CD4-positive, alpha-beta T cell (primary cell): ENCODE results near the gene BLTP3B. TPM values are rescaled to one million over a fixed set of nuclear protein-coding genes. Genes with fewer than 3 reads are reported as not detected.
A peak's percentile ranks its signal among the peaks of the same experiment; 100 is the strongest.

Source experiments
- ATAC-seq: fragments of 200-7000 bp; cut with Tn5 transposase; one replicate; pipeline ENCODE4 v1.10.0; 2022; ENCODE audit warnings: mild to moderate bottlenecking; ENCODE audit not compliant: poor library complexity
- CTCF ChIA-PET: fragments of 350-600 bp; sonication (Branson Sonifier 250); formaldehyde crosslinking; loops from one replicate; lab custom pipeline; 2021; ENCODE audit warnings: antibody characterized with exemption, inconsistent platforms; lab: Charles Lee
- POLR2A ChIA-PET: fragments of 350-600 bp; sonication (Branson Sonifier 250); formaldehyde crosslinking; loops from one replicate; lab custom pipeline; 2021; ENCODE audit warnings: antibody characterized with exemption, inconsistent platforms; lab: Charles Lee
- DNase-seq, 14 experiments: peaks; one replicate each; pipeline ENCODE4 v3.0.0-alpha.2; 2013 to 2020; ENCODE audit warnings: mixed read lengths in 2 of 14
- H3K27ac ChIP-seq, 2 donors: one replicate each; pipeline versions ENCODE4 v1.5.1 to v1.7.0; 2013; ENCODE audit warnings: low read length in 2 of 2, low read depth in 1 of 2, mild to moderate bottlenecking in 1 of 2
- H3K27me3 ChIP-seq, 2 experiments: 1 replicate in 1 of 2; 2 replicates in 1 of 2; pipeline versions ENCODE4 v1.6.1 to v1.7.0; 2013; ENCODE audit warnings: low read length in 2 of 2, control low read depth in 1 of 2, mild to moderate bottlenecking in 1 of 2, moderate library complexity in 1 of 2; ENCODE audit not compliant: insufficient read depth in 2 of 2, control insufficient read depth in 1 of 2
- H3K36me3 ChIP-seq: one replicate; pipeline ENCODE4 v1.6.1; 2013; ENCODE audit warnings: low read length, control low read depth; ENCODE audit not compliant: insufficient read depth
- H3K4me1 ChIP-seq: one replicate; pipeline ENCODE4 v1.6.1; 2013; ENCODE audit warnings: low read length, control low read depth; ENCODE audit not compliant: insufficient read depth
- H3K4me3 ChIP-seq: one replicate; pipeline ENCODE4 v1.5.1; 2013; ENCODE audit warnings: mild to moderate bottlenecking, low read length, moderate library complexity
- H3K9me3 ChIP-seq, 2 experiments: 1 replicate in 1 of 2; 2 replicates in 1 of 2; pipeline versions ENCODE4 v1.6.1 to v1.7.0; 2013; ENCODE audit warnings: low read length in 2 of 2, mild to moderate bottlenecking in 2 of 2, control low read depth in 1 of 2, moderate library complexity in 1 of 2; ENCODE audit not compliant: control insufficient read depth in 1 of 2, insufficient read depth in 1 of 2
- H3K27ac Mint-ChIP-seq: one replicate; pipeline ENCODE4 v1.8.0; 2020; ENCODE audit warnings: mixed read lengths
- H3K27me3 Mint-ChIP-seq: one replicate; pipeline ENCODE4 v1.8.0; 2021; ENCODE audit warnings: mixed read lengths
- H3K36me3 Mint-ChIP-seq: one replicate; pipeline ENCODE4 v1.8.0; 2021; ENCODE audit warnings: low read depth, mixed read lengths
- H3K4me1 Mint-ChIP-seq: one replicate; pipeline ENCODE4 v1.8.0; 2021; ENCODE audit warnings: low read depth, mixed read lengths
- H3K4me3 Mint-ChIP-seq: one replicate; pipeline ENCODE4 v1.8.0; 2020; ENCODE audit warnings: mild to moderate bottlenecking, mixed read lengths
- H3K9me3 Mint-ChIP-seq: one replicate; pipeline ENCODE4 v1.8.0; 2020; ENCODE audit warnings: mixed read lengths
- intact Hi-C, 2 experiments: fragments of 100-400 bp; cut with DNase I in 1 of 2; cut with micrococcal nuclease in 1 of 2; formaldehyde crosslinking; loops; one replicate each; pipeline versions ENCODE4 v1.15.1 to v1.9.0; 2023 to 2025; cut with DNase I, micrococcal nuclease
- total RNA-seq, 174 experiments: library from RNA in 2 of 174; stranded (reverse) in 2 of 174; gene quantifications; one replicate each; pipeline ENCODE4 v1.2.3 and lab custom pipeline; 2021 to 2026
- TF ChIP-seq, protein P1 (sequence below): fragments of 200-600 bp; IDR thresholded peaks from one replicate; pipeline ENCODE4 v1.8.0; 2022; ENCODE audit warnings: antibody characterized with exemption, mild to moderate bottlenecking

Gene BLTP3B
- total RNA-seq, 2 experiments from 2014 or later, result 23.0 to 23.4 TPM

DNA sequence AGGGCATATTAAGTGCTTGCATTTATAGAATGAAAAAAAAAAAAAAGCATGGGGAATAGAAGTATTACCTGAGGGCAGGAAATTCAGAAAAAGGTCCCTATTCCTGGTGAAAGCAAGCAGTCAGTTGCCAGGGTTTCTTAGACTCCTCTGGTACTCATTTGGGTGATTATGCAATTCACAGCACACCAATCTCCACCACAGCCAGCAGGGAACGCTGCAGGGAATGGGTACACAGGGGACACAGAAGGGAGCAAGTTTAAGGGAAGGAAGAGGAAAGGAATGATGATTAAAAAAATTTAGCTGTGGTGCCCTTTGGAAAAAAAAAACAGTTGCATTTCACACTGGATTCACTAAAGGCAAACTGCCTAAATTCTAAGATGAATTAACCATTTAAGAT lies 14.2 kb downstream of the BLTP3B start:
- no peaks in the 10 kb centered on the region for H3K27me3 Mint-ChIP-seq
- no peak overlapping the region for H3K4me3 ChIP-seq
- ChIA-PET POLR2A (no interaction called here), CTCF (interaction anchor here (0.6 to 1.9 kb wide), 2 partner anchors 11 to 107 kb away, joined by 3 to 8 read pairs; no protein-coding TSS in a partner anchor)
- peaks cover 5% of the 10 kb centered on the region for H3K36me3 Mint-ChIP-seq
- H3K36me3 ChIP-seq, result no peaks in the 10 kb centered on the region
- H3K27me3 ChIP-seq, result no peaks in the 10 kb centered on the region
- peaks cover 0 to 8% of the 10 kb centered on the region in 2 experiments for H3K9me3 ChIP-seq
- no peaks in the 10 kb centered on the region for H3K9me3 Mint-ChIP-seq
- ATAC-seq, result no peak
- TF ChIP-seq, protein P1, sequence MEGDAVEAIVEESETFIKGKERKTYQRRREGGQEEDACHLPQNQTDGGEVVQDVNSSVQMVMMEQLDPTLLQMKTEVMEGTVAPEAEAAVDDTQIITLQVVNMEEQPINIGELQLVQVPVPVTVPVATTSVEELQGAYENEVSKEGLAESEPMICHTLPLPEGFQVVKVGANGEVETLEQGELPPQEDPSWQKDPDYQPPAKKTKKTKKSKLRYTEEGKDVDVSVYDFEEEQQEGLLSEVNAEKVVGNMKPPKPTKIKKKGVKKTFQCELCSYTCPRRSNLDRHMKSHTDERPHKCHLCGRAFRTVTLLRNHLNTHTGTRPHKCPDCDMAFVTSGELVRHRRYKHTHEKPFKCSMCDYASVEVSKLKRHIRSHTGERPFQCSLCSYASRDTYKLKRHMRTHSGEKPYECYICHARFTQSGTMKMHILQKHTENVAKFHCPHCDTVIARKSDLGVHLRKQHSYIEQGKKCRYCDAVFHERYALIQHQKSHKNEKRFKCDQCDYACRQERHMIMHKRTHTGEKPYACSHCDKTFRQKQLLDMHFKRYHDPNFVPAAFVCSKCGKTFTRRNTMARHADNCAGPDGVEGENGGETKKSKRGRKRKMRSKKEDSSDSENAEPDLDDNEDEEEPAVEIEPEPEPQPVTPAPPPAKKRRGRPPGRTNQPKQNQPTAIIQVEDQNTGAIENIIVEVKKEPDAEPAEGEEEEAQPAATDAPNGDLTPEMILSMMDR, result no peak
- H3K4me1 ChIP-seq, result peaks cover 6% of the 10 kb centered on the region
- H3K4me1 Mint-ChIP-seq, result peaks cover 44% of the 10 kb centered on the region
- H3K27ac ChIP-seq, result no peak overlapping the region
- no peak overlapping the region for H3K4me3 Mint-ChIP-seq
- peak in 2 of 14 experiments; percentile 25 to 30 for DNase-seq
- H3K27ac Mint-ChIP-seq, result peak overlapping the region; percentile 18
- intact Hi-C loops, result no loop called here

DNA sequence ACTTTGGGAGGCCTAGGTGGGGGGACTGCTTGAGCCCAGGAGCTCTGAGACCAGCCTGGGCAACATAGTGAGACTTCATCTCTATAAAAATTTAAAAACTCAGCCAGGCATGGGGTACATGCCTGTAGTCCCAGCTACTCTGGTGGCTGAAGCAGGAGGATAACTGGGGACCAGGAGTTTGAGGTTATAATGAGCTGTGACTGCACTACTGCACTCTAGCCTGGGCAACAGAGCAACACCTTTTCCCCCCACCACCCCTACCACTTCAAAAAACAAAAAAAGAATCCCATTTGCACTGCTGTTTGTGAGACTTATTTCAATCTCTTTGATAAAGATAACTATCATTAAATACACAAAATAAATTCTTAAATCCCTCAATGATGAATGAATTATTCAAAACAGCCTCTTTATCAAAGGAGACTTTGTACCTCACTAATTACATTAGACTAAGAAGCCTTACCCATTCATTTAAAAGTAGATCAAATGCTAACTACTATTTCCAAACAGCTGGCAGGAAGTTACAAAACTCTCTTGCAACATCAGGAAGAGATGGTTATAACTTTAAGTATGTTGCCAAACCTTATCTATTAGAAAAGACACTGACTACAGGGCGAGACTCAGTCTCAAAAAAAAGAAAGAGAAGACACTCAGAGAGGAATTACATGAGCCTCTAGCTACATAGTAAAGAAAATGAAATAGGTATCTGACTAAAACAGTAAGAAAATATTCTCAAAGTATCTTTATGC lies 14.7 kb downstream of the BLTP3B start:
- Mint-ChIP-seq H3K36me3 (peaks cover 5% of the 10 kb centered on the region), H3K27me3 (no peaks in the 10 kb centered on the region), H3K9me3 (no peaks in the 10 kb centered on the region), H3K4me3 (no peak overlapping the region), H3K4me1 (peaks cover 44% of the 10 kb centered on the region), H3K27ac (peak overlapping the region; percentile 18)
- H3K27ac ChIP-seq, result no peak overlapping the region
- H3K36me3 ChIP-seq, result no peaks in the 10 kb centered on the region
- DNase-seq (peak in 2 of 14 experiments; percentile 17), ATAC-seq (no peak)
- no peaks in the 10 kb centered on the region for H3K27me3 ChIP-seq
- peaks cover 0 to 6% of the 10 kb centered on the region in 2 experiments for H3K9me3 ChIP-seq
- H3K4me3 ChIP-seq, result no peak overlapping the region
- TF ChIP-seq, protein P1, result no peak
- intact Hi-C loops, result no loop called here
- ChIA-PET CTCF (interaction anchor here (0.6 to 1.9 kb wide), 2 partner anchors 12 to 106 kb away, joined by 3 to 8 read pairs; no protein-coding TSS in a partner anchor), POLR2A (interaction anchor here (1.4 kb wide), 1 partner anchor 73 kb away, joined by 4 read pairs; the partner anchor contains the start of gene ACTR6)
- peaks cover 6% of the 10 kb centered on the region for H3K4me1 ChIP-seq

DNA sequence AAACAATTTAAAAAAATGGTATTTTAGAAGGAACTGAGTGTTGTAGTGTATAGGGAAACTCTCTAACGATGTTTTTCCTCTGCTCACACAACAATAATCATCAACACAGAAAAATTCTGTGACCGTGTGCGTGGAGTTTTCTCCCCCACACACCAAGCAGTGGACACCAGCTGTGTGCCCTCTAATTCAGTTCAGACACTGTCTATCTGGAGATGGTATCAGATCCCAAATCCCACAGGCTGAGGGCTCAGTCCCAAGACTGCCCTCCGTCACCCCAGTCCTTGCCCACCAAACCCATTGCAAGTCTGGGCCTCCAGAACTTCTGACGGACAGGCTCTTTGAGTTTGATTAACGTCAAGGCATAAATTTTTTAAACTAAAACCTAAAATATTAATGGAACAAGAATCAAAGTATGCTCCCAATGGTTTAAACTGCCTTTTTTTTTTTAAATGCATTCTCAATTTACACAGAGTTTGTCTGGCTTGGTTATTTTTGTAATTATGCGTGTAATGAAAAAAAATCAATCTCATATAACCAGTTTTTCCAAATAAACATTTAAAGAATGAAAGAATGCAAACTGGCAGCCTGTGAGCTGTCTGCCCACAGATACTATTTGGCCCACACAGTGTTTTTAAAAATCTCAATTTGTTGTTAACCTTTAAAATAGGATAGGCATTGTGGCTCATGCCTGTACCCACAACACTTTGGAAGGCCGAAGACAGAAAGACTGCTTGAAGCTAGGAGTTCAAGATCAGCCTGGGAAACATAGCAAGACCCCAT lies 19.2 kb downstream of the BLTP3B start:
- Histone ChIP-seq H3K27ac (no peak overlapping the region), H3K36me3 (no peaks in the 10 kb centered on the region), H3K9me3 (peaks cover 6 to 15% of the 10 kb centered on the region in 2 experiments), H3K4me3 (no peak overlapping the region), H3K4me1 (peaks cover 5% of the 10 kb centered on the region), H3K27me3 (no peaks in the 10 kb centered on the region)
- ATAC-seq (no peak), DNase-seq (no peak)
- ChIA-PET CTCF (no interaction called here), POLR2A (no interaction called here)
- Mint-ChIP-seq H3K9me3 (no peaks in the 10 kb centered on the region), H3K27me3 (no peaks in the 10 kb centered on the region), H3K4me1 (peaks cover 28% of the 10 kb centered on the region), H3K36me3 (peaks cover 21% of the 10 kb centered on the region), H3K27ac (no peak overlapping the region), H3K4me3 (no peak overlapping the region)
- TF ChIP-seq, protein P1, result no peak
- intact Hi-C loops, result no loop called here
